Sigmoid colon (tissue), 3 donors: ENCODE measurements around the gene HS3ST2.

Source experiments
- POLR2A ChIP-seq, 2 donors: fragments of 450-650 bp; IDR thresholded peaks; one replicate each; pipeline ENCODE4 v1.6.1; 2016; ENCODE audit warnings: antibody characterized with exemption in 2 of 2, mild to moderate bottlenecking in 2 of 2, moderate library complexity in 2 of 2
- TF ChIP-seq, protein P1 (sequence below), 4 experiments: fragments of 450-650 bp in 3 of 4; fragments of 200-600 bp in 1 of 4; IDR thresholded peaks; one replicate each; pipeline ENCODE4 v1.5.1; 2016 to 2019; ENCODE audit warnings: antibody characterized with exemption in 4 of 4, mild to moderate bottlenecking in 3 of 4, moderate library complexity in 2 of 4

DNA sequence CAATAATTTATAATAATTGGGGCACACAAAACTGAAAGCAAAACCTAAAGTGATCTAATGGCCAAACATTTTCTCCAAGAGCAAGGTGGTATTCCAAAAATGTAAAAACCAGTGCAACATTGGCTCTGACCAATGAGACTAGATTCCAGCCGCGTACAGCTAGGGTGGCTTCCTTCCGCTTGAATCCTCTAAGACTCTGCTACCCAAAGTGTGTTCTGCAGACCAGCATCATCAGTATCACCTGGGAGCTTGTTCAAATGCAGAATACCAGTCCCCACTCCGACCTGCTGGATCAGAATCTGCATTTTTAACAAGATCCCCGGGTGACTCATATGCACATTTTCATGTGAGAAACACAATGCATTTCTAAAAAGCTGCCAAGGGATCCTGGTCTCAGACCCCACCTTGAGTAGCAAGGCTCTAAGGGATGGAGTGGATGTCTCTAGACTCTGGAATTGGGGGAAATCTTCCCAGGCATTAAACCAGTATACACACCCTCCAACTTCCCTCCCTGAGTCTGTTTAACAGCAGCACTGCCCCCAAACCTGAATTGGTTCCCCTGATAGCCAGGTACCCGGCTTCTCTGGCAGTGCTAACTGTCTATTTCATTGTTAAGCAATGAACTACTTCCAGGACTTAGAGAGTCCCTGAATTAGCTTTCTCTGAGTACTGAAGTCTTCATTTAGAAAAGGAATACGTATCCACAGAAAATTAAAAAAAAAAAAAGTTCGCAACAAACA is 118.2 kb downstream of the HS3ST2 start:
- TF ChIP-seq POLR2A (IDR thresholded peaks at IDR 0.05): no peak
- TF ChIP-seq, protein P1, sequence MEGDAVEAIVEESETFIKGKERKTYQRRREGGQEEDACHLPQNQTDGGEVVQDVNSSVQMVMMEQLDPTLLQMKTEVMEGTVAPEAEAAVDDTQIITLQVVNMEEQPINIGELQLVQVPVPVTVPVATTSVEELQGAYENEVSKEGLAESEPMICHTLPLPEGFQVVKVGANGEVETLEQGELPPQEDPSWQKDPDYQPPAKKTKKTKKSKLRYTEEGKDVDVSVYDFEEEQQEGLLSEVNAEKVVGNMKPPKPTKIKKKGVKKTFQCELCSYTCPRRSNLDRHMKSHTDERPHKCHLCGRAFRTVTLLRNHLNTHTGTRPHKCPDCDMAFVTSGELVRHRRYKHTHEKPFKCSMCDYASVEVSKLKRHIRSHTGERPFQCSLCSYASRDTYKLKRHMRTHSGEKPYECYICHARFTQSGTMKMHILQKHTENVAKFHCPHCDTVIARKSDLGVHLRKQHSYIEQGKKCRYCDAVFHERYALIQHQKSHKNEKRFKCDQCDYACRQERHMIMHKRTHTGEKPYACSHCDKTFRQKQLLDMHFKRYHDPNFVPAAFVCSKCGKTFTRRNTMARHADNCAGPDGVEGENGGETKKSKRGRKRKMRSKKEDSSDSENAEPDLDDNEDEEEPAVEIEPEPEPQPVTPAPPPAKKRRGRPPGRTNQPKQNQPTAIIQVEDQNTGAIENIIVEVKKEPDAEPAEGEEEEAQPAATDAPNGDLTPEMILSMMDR (IDR thresholded peaks at IDR 0.05): no peak
